ENCODE results near the gene BAK1.
A peak's percentile ranks its signal among the peaks of the same experiment; 100 is the strongest.

- TF ChIP-seq, protein P1, sequence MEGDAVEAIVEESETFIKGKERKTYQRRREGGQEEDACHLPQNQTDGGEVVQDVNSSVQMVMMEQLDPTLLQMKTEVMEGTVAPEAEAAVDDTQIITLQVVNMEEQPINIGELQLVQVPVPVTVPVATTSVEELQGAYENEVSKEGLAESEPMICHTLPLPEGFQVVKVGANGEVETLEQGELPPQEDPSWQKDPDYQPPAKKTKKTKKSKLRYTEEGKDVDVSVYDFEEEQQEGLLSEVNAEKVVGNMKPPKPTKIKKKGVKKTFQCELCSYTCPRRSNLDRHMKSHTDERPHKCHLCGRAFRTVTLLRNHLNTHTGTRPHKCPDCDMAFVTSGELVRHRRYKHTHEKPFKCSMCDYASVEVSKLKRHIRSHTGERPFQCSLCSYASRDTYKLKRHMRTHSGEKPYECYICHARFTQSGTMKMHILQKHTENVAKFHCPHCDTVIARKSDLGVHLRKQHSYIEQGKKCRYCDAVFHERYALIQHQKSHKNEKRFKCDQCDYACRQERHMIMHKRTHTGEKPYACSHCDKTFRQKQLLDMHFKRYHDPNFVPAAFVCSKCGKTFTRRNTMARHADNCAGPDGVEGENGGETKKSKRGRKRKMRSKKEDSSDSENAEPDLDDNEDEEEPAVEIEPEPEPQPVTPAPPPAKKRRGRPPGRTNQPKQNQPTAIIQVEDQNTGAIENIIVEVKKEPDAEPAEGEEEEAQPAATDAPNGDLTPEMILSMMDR (IDR thresholded peaks at IDR 0.05): no peak
- TF ChIP-seq POLR2A (IDR thresholded peaks at IDR 0.05): peak in 2 of 3 donors; percentile 37 to 38
Measured at GRCh38 chr6:33620158-33620855, 40.2 kb upstream of the BAK1 start.
